ENCODE results near the gene KDM4B.
"Not testable (repeated sequence)": the region's sequence is repeated elsewhere in the genome, so short reads cannot be mapped to it uniquely, and the experiment has no call there.

The KDM4B gene

GRCh38 chr19:4968462-4969291 lies at the start of gene KDM4B:
Gene KDM4B (plus strand): TSS chr19:4969113. CDS start chr19:5032891, 63,778 bp downstream.
- peak; percentile 97 for DNase-seq

GRCh38 chr19:4922530-4923275 lies 46.2 kb upstream of the KDM4B start:
- DNase-seq: no peak

- no peak for DNase-seq
Observed at GRCh38 chr19:4923276-4923747, 45.6 kb upstream of the KDM4B start.

GRCh38 chr19:4929186-4929585 lies 39.7 kb upstream of the KDM4B start:
- DNase-seq: no peak

GRCh38 chr19:4930664-4931063 lies 38.2 kb upstream of the KDM4B start:
- DNase-seq: no peak

GRCh38 chr19:4932711-4933110 lies 36.2 kb upstream of the KDM4B start:
- no peak for DNase-seq

GRCh38 chr19:4933528-4933927 lies 35.4 kb upstream of the KDM4B start:
- no peak for DNase-seq

- DNase-seq: no peak
Observed at GRCh38 chr19:4935444-4935843, 33.5 kb upstream of the KDM4B start.

- DNase-seq: no peak
Observed at GRCh38 chr19:4937060-4937459, 31.9 kb upstream of the KDM4B start.

- DNase-seq: not testable (repeated sequence)
Observed at GRCh38 chr19:4938461-4938860, 30.5 kb upstream of the KDM4B start.

- DNase-seq: no peak
Observed at GRCh38 chr19:4939466-4939865, 29.4 kb upstream of the KDM4B start.

- not testable (repeated sequence) for DNase-seq
Observed at GRCh38 chr19:4941638-4942169, 27.2 kb upstream of the KDM4B start.

- DNase-seq: not testable (repeated sequence)
Observed at GRCh38 chr19:4950650-4951049, 18.3 kb upstream of the KDM4B start.

- no peak for DNase-seq
Observed at GRCh38 chr19:4951656-4952055, 17.3 kb upstream of the KDM4B start.

GRCh38 chr19:4952945-4953344 lies 16.0 kb upstream of the KDM4B start:
- no peak for DNase-seq

- not testable (repeated sequence) for DNase-seq
Observed at GRCh38 chr19:4954320-4955149, 14.4 kb upstream of the KDM4B start.

GRCh38 chr19:4955274-4955673 lies 13.6 kb upstream of the KDM4B start:
- DNase-seq: no peak

GRCh38 chr19:4957981-4958380 lies 10.9 kb upstream of the KDM4B start:
- DNase-seq: no peak

GRCh38 chr19:4962085-4962619 lies 6.8 kb upstream of the KDM4B start:
- no peak for DNase-seq

GRCh38 chr19:4965061-4965460 lies 3.9 kb upstream of the KDM4B start:
- no peak for DNase-seq

- no peak for DNase-seq
Observed at GRCh38 chr19:4966591-4966990, 2.3 kb upstream of the KDM4B start.

- no peak for DNase-seq
Observed at GRCh38 chr19:4967738-4968461, 1.0 kb upstream of the KDM4B start.
